Nephron progenitor cell (in vitro differentiated cells): ENCODE data around the gene ZNF823.

Experiments used
- DNase-seq: peaks from one replicate; pipeline ENCODE4 v3.0.0; 2021
- H3K27ac Mint-ChIP-seq: 2 replicates; pipeline ENCODE4 v1.8.0; 2021; ENCODE audit warnings: mild to moderate bottlenecking, moderate library complexity, mixed read lengths
- H3K27me3 Mint-ChIP-seq: 2 replicates; pipeline ENCODE4 v1.8.0; 2021; ENCODE audit warnings: mild to moderate bottlenecking, low read depth, mixed read lengths; ENCODE audit not compliant: poor library complexity
- H3K36me3 Mint-ChIP-seq: 2 replicates; pipeline ENCODE4 v1.8.0; 2021; ENCODE audit warnings: low read depth, mixed read lengths
- H3K4me1 Mint-ChIP-seq: 2 replicates; pipeline ENCODE4 v1.8.0; 2021; ENCODE audit warnings: mixed read lengths
- H3K4me3 Mint-ChIP-seq: 2 replicates; pipeline ENCODE4 v1.8.0; 2021; ENCODE audit warnings: mild to moderate bottlenecking, moderate library complexity, mixed read lengths
- H3K9me3 Mint-ChIP-seq: 2 replicates; pipeline ENCODE4 v1.8.0; 2021; ENCODE audit warnings: mild to moderate bottlenecking, moderate library complexity, mixed read lengths
- CTCF ChIP-seq: fragments of 200-600 bp; sonication (generic); IDR thresholded peaks from 2 replicates; pipeline ENCODE4 v1.5.0; 2021; ENCODE audit warnings: antibody characterized with exemption

Gene ZNF823

GRCh38 chr19:11693505-11694499 lies 44.9 kb downstream of the ZNF823 start:
- no peak for DNase-seq
- Mint-ChIP-seq H3K27me3 (peaks cover 8% of the 10 kb centered on the region), H3K36me3 (peaks cover 48% of the 10 kb centered on the region), H3K4me3 (peak overlapping the region; percentile 100), H3K27ac (peak overlapping the region; percentile 51), H3K4me1 (peaks cover 18% of the 10 kb centered on the region), H3K9me3 (peaks cover 57% of the 10 kb centered on the region)
- TF ChIP-seq CTCF = no peak

- peaks cover 18% of the 10 kb centered on the region for H3K4me1 Mint-ChIP-seq
- H3K9me3 Mint-ChIP-seq = peaks cover 73% of the 10 kb centered on the region
- peaks cover 64% of the 10 kb centered on the region for H3K36me3 Mint-ChIP-seq
- H3K4me3 Mint-ChIP-seq = peak overlapping the region; percentile 100
- peaks cover 3% of the 10 kb centered on the region for H3K27me3 Mint-ChIP-seq
- TF ChIP-seq CTCF = no peak
- no peak for DNase-seq
- H3K27ac Mint-ChIP-seq = no peak overlapping the region
Measured at GRCh38 chr19:11692127-11692790, 46.5 kb downstream of the ZNF823 start.

DNA sequence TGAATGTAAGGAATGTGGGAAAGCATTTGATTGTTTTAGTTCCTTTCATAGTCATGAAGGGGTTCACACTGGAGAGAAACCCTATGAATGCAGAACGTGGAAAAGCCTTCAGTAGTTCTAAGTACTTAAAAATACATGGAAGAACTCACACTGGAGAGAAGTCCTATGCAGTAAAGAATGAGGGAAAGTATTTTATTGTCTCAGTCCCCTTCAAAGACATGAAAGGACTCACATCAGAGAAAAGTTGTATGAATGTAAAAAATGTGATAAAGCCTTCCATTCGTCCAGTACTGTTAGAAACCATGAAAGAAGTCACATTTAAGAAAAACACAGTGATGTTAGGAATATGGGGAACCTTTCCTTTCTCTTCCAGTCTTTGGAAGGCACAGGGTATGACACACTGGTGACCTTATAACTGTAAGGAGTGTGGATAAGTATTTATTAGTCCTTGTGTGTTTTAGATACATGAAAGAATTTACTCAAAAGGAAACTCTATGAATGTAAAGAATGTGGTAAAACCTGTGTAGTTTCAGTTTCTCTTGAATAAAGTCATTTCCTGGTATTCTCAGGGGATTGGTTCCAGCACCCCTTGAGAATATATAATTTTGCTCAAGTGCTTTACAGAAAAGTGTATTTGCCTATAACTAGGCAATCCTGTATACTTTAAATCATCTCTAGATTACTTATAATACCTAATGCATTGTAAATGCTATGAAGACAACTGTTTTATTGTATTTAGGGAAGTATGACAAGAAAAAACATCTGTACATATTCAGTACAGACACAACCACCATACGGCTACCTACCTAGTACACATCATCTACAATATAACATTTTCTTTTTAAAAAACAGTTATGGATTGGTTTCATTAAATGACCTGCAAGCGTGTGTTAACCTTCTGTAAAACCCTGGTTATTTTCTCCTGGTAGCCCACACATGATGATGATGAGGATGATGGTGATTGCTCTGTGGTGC lies 52.8 kb downstream of the ZNF823 start:
- Mint-ChIP-seq H3K9me3 (peaks cover 100% of the 10 kb centered on the region), H3K27me3 (peaks cover 2% of the 10 kb centered on the region), H3K27ac (no peak overlapping the region), H3K36me3 (peaks cover 100% of the 10 kb centered on the region), H3K4me3 (no peak overlapping the region), H3K4me1 (no peaks in the 10 kb centered on the region)
- DNase-seq = no peak
- no peak for TF ChIP-seq CTCF

- peaks cover 100% of the 10 kb centered on the region for H3K9me3 Mint-ChIP-seq
Measured at GRCh38 chr19:11684987-11685675, 53.6 kb downstream of the ZNF823 start.

More at GRCh38 chr19:11684987-11685675, 53.6 kb downstream of the ZNF823 start:
- Mint-ChIP-seq H3K4me3 (no peak overlapping the region), H3K36me3 (peaks cover 100% of the 10 kb centered on the region), H3K27me3 (peaks cover 2% of the 10 kb centered on the region), H3K27ac (no peak overlapping the region), H3K4me1 (no peaks in the 10 kb centered on the region)
- no peak for TF ChIP-seq CTCF
- DNase-seq = no peak
